ENCODE data around the gene ACTR1A.

ACTR1A gene

DNA sequence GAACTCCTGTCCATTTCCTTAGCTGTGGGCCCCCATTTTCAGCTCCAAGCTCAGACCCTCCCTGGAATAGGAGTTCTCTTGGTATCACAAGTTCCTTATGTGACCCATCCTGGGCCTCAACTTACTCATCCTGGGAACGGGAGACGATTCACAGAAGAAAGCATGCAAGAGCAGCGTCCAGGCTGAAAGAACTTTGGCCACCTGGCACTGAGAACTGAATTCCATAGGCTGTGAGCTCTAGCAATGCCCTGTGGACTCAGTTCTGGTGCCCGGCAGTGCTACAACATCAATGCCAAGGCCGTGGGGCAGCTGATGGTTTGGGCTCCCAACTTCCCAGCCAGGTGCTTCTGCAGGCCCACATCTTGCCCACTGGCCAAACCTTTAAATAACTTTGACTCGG, 66.2 kb downstream of the ACTR1A start:
- in situ Hi-C loops (cut with HindIII; ENCODE audit: low sequenced_read_pairs) = no loop called here
- H3K4me3 ChIP-seq (ENCODE audit: low read depth, low read length) = no peak overlapping the region
- TF ChIP-seq, protein P1, sequence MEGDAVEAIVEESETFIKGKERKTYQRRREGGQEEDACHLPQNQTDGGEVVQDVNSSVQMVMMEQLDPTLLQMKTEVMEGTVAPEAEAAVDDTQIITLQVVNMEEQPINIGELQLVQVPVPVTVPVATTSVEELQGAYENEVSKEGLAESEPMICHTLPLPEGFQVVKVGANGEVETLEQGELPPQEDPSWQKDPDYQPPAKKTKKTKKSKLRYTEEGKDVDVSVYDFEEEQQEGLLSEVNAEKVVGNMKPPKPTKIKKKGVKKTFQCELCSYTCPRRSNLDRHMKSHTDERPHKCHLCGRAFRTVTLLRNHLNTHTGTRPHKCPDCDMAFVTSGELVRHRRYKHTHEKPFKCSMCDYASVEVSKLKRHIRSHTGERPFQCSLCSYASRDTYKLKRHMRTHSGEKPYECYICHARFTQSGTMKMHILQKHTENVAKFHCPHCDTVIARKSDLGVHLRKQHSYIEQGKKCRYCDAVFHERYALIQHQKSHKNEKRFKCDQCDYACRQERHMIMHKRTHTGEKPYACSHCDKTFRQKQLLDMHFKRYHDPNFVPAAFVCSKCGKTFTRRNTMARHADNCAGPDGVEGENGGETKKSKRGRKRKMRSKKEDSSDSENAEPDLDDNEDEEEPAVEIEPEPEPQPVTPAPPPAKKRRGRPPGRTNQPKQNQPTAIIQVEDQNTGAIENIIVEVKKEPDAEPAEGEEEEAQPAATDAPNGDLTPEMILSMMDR (IDR thresholded peaks at IDR 0.05; ENCODE audit: low read depth, low read length, missing control alignments) = no peak
- DNase-seq (ENCODE audit: low read depth) = no peak

DNA sequence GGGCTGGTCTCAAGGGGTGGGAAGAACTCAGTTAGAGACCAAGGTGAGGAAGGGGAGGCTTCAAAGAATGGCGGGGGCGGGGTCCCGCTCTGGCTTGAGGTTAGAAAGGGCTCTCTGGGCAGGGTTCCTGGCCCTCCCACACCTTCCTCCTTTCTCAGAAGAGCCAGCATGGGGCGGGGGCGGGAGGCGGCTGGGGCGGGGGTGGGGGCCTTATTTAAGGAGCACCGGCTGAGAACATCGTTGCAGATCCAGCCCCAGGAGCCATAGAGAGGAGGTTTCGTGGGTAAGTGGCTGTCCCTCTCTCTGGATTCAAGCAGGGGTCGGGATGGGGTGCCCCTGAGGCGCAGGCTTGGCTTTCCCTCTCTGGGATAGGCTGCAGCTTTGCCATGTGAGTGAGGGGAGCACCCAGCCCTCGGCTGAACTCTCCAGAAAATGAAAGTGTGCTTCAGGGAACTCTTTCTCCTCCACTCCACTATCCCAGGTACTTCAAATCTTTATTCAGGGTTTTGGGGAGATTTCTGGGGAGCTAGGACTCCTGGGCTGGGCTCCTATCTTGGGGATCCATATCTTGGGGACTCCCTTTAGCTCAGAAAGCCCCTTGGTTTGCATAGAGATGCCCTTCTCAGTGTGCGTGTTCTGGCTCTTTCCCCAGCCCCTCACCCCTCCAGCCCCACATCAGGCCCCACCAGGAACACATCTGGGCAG, 66.8 kb downstream of the ACTR1A start:
- TF ChIP-seq, protein P1 (IDR thresholded peaks at IDR 0.05; ENCODE audit: low read depth, low read length, missing control alignments) = no peak
- H3K4me3 ChIP-seq (ENCODE audit: low read depth, low read length) = peak overlapping the region; percentile 10
- in situ Hi-C loops (cut with HindIII; ENCODE audit: low sequenced_read_pairs) = no loop called here
- DNase-seq (ENCODE audit: low read depth) = no peak

DNA sequence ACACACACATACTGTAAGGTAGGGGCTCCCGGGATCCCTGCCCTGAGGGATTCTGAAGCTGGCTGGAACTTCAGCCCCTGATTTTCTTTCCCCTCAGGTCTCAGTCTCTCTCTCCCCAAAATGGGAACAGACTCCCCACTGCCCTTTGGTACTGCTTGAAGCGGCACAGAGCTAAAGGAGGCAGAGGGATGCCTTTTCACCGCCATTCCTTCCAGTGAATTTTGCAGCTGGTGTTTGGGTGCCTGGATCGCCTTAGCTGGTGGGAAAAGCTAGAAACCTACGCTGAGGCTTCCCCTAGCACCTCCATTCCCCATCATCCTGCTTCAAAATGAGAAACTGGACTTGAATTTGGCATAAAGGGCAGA, 67.4 kb downstream of the ACTR1A start:
- no peak overlapping the region for H3K4me3 ChIP-seq (ENCODE audit: low read depth, low read length)
- in situ Hi-C loops (cut with HindIII; ENCODE audit: low sequenced_read_pairs) = no loop called here
- DNase-seq (ENCODE audit: low read depth) = no peak
- TF ChIP-seq, protein P1 (IDR thresholded peaks at IDR 0.05; ENCODE audit: low read depth, low read length, missing control alignments) = no peak

DNA sequence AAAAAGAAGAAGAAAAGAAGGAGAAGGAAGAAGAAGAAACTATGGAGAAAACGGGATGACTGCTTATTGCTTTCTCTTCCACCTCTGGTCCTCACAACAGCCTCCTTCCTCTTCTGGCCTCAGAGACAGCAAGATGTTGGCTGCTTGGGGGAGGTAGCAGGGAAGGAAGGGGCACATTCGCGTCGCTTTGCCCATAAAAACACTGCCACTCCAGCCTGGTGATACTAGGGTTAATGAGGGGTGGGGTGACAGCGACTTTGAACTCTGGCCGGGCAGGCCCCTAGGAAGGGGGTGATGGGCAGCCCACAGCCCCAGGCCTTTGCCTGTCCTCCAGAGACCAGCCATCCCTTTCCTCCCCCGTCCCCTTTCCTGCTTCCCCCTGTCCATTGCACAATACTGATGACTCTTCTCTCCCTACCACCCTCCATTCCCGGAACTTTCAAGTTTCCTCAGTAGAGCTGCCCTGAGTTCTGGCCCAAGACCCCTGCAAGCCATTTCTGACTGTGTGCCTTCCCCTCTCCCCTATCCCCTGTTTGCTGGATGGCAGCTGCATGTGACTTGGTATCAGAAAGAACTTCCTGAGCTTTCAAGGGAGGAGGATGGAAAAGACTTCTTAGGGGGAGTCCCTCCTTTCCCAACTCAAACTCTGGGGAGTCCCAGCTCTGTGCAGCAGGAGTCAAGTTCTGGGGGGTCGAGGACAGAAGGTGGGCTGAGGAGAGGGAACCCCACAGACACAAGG, 67.9 kb downstream of the ACTR1A start:
- in situ Hi-C loops (cut with HindIII; ENCODE audit: low sequenced_read_pairs) = no loop called here
- H3K4me3 ChIP-seq (ENCODE audit: low read depth, low read length) = no peak overlapping the region
- no peak for DNase-seq (ENCODE audit: low read depth)
- TF ChIP-seq, protein P1 (IDR thresholded peaks at IDR 0.05; ENCODE audit: low read depth, low read length, missing control alignments) = no peak

DNA sequence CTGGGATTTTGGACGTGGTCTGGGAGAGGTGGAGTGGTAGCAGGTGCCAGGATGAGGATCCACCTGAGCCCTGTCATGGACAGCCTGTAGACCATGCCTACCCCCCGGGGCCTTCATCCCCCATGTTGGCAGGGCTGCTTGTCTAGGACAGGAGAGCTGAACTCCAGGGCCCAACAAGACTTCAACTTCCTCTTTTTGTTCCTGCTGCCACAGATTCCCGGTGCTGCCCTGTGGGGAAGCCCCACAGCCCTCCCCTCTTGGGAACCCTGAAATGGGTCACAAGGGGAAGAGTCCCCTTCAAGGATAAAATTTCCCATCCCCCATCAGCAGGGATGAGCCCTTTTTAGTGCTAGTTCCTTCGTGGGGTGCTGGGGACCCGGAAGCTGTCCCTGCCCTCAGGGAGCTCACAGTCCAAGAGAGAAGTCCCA, 68.9 kb downstream of the ACTR1A start:
- no peak overlapping the region for H3K4me3 ChIP-seq (ENCODE audit: low read depth, low read length)
- no peak for DNase-seq (ENCODE audit: low read depth)
- TF ChIP-seq, protein P1 (IDR thresholded peaks at IDR 0.05; ENCODE audit: low read depth, low read length, missing control alignments) = no peak
- in situ Hi-C loops (cut with HindIII; ENCODE audit: low sequenced_read_pairs) = no loop called here

DNA sequence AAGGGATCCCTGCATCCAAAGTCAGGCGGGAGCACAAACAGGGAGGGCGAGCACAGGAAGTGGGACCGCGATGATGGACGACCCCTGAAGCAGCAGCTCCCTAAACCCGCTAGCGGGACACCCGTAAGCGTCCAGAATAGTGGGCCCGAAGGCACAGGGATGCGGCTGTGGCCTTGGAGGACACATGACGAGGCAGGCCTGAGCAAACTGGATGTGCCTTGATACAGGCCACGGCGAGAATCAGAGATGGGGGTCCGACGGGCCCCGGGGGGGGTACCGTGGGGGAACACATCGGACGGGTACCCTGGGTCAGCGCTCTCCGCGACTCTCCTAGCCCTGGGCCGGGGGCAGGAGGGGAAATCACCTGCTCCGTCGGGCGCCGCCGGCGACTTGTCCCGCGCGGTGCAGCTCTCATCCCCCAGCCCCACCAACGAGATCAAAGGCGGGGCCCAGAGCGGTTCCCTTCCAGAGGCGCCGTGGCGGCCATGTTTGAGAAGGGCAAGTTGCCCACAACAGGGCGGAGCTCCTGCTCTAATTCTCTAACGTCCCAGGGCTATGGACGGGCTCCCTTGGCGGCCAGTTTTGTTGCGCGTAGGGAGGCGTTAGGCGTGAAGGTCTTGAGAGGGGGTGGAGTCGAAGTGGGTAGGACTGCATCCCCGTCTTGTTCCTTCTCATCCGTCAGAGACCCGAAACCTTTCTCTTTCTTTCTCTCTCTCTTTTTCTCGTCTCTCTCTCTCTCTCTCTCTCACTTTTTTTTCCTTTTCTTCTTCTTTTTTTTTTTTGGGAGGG, 70.2 kb downstream of the ACTR1A start, which contains the start of gene CUEDC2:
TSS of gene CUEDC2 (minus strand) at position 413 of the 789 bp plus-strand sequence. CDS start 7,386 bp downstream, outside the sequence.
- peak; percentile 92 for DNase-seq (ENCODE audit: low read depth)
- TF ChIP-seq, protein P1 (IDR thresholded peaks at IDR 0.05; ENCODE audit: low read depth, low read length, missing control alignments) = no peak
- H3K4me3 ChIP-seq (ENCODE audit: low read depth, low read length) = peak within 1 kb of the TSS; percentile 91
- in situ Hi-C loops (cut with HindIII; ENCODE audit: low sequenced_read_pairs) = no loop called here

Data from astrocyte of the cerebellum (primary cell).